HG03442 (cell line): ENCODE measurements around the gene MAP2K7.
A peak's percentile ranks its signal among the peaks of the same experiment; 100 is the strongest.
"Not testable (repeated sequence)": the region's sequence is repeated elsewhere in the genome, so short reads cannot be mapped to it uniquely, and the experiment has no call there.

Experiments
- ATAC-seq: cut with Tn5 transposase; IDR thresholded peaks from one replicate; pipeline ENCODE4 v1.9.1; 2021; ENCODE audit warnings: mild to moderate bottlenecking, moderate library complexity; ENCODE audit not compliant: unreplicated experiment

The MAP2K7 gene

DNA sequence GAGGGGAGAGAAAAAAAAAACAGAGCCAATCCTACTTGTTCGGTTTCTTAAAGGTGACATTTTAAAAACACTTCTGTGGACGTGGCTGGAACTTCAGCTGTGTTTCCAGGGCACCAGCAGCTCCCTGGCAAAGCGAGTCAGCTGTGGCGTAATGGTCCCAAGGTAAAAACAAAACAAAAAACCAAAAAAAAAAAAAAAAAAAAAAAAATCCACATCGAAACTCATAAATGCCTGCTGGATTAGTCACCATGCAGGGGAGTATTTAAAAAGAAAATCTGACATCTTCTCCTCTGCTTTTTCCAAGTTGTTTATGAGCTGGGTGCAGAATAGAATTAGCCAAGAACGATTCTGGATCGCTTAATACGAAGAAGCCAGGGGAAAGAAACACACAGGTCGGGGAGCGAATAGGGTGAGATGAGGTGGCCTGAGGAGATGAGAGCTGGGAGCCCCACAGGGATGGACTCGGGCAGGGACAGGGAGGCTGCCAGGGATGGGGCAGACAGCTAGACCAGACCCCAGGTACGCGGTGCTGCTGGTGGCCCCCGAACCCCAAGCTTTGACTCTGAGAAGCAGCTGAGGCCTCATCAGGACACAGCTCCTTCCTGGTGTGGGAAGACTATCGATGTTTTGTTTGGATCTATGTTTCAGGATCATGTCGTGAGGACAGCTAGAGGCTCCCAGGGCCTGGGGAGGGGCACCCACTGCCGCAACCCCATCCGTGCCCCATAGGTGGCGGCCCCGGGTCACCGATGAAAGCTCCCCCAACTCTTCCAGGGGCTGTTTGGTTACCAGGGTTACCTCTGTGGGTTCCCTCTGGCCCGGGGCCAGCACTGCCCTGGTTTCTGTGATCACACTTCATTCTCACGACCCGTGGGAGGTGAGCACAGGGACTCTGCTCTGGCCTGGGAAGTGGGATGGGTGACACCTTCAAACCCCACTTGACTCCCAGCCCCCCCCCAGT is 25.3 kb downstream of the MAP2K7 start:
- ATAC-seq, result no peak

DNA sequence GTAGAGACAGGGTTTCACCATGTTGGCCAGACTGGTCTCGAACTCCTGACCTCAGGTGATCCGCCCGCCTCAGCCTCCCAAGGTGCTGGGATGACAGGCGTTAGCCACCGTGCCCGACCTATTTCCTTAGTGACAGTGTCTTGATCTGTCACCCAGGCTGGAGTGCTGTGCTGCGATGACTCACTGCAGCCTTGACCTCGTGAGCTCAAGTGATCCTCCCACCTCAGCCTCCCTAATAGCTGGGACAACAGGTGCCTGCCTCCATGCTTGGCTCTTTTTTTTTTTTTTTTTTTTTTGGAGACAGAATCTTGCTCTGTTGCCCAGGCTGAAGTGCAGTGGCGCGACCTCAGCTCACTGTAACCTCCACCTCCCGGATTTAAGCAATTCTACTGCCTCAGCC is 26.4 kb downstream of the MAP2K7 start:
- not testable (repeated sequence) for ATAC-seq

DNA sequence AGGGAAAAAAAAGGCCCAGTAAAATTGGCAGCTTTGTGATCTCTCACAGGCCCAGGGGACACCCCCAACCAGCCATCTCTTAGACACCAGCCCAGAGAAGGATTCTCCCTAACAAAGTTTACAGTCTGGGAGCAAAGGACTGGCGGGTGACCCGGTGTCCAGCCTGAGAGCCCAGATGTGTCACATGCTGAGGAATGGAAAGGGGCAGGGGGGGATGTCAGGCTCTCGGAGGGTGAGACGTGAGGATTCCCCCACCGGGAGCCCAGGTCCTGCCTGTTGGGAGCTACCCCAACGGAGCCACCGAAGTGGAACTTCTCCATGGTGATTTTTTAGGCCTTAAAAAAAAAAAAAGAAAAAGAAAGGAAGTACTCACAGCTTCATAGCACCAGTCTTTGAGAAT is 27.1 kb downstream of the MAP2K7 start:
- no peak for ATAC-seq

DNA sequence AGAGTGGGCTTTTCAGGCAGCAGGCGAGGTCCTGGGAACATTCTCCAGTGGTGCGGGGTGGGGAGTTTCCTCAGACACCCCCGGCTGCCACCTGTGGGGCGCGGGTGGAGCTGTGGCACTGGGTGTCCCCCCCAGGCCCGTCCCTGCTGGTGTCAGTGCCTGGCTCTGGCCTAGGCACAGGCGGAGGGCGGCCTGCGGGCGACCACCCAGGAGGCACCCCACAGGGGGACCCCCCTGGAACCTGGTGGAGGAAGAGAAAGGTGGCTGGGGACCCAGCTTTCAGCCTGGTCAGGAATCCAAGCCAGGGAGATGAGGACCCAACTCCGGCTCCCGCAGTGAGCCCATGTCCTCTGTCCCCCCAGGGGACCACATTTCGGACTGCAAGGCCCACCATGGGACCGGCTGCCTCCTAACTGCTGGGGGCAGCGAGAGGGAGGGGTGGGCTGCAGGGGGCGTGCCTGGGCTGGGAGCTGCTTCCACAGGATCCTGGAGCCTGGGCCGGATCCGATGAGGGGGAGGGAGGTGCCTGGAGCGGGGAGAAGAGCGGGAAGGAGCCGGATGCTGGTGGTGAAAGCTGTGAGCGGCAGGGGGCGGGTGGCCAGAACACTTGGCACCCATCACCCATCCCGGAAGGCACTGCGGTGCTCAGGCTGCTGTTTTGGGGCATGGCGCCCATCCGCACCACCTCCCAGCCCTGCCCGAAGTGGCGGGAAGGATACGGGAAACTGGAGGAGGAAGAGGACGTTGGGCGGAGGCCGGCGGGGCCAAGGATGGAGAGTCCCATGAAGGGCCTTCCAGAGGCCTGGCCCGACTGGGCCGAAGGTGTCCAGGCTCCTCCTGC is 27.8 kb downstream of the MAP2K7 start:
- no peak for ATAC-seq

DNA sequence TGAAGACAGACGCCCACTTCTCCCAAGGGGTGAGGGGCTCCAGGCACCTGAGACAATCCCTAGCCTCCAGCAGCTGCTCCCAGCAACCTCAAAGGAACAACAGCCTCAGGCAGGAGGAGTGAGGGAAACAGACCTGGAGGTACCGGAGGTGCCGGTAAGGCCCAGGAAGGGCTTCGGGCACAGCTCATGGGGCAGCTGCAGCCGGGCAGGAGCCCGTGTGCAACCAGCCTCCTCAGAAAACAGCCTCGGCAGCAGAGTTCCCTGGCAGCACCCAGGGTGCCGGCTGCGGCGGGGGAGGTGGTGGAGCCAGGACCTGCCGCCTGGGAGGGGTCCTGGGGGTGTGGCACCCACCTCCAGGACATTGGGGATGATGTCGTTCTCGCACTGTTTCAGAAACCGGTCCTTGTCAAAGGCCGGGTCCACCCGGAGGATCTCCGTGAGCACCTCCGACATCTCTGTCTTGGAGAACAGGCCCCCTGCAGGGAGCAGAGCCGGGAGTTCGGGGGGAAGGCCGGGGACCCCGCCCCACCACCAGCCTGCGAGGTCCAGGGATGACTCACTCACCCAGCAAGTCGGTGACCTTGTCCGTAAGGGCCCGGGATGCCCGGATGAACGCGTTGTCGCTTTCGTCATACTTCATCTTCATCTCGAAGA is 28.7 kb downstream of the MAP2K7 start:
- no peak for ATAC-seq

DNA sequence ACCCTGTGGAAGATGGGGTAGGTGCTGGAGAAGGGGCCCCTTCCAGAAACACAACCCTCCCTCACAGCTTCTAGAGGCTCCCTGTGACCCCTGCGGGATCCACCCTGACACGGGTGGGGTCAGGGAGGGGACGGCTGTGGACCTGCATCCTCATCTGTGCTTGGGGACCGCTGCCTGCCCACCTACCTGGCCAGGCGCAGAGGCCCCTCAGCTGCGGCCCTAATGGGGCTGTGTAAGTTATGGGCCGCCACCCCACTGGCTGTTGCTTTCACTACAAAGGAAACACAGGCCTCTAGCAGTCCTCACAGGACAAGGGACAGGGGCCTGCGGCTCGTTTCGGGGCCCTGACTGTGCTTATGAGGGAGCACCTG is 29.2 kb downstream of the MAP2K7 start:
- ATAC-seq, result no peak

DNA sequence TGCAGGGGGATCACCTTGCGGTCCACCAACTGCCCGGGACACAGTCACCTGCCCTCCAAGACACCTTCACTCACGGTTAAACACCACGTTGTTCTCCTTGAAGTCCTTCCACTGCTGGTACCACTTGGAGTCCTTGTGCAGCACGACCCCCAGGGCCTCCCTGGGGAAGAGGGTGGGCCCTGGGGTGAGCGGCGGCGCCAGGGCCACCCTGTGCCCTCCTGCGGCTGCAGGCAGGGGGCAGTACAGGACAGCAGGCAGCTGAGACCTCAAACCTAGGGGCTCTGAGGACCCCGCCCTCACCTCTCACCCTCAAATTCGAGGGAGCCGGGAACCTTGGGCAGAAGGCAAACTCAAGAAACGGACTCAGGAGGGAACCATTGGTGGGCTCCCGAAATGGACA is 29.7 kb downstream of the MAP2K7 start:
- no peak for ATAC-seq

DNA sequence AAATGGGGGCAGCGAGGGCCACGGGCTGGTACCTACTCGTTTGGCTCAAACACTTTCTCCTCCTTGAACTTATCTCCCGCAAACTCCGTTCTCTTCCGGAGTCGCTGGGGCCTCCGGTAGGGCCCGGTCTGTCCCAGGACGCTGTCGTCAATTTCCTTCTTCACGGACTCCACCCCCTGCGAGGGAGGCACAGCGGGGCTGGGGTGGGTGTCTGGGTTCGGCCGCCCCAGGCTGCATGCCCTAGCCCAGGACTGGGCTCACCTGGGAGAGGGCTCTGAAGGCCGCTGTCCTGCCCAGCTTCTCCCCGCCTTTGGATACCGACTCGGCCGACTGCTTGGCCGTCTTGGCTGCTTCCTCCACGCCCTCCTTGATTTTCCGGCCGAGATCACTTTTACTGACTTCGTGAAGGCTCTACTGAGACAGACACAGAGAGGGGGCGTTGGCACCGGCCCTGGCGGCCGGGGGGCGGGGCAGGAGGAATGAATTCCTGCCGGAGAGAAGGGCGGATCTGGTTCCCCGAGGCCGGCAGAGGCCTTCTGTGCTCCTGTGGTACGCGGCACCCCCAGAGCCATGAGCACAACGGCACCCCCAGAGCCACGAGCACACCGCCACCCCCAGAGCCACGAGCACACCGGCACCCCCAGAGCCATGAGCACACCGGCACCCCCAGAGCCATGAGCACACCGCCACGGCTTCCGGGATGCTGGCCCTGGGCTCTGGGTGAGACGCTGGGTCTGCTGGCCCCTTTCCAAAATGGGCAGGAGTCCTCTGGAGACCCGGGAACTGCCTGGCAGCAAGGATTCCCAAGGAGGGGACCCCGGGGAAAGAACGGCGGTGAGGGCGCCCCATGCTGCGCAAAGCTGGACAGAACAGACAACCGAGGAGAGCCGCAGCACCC is 30.4 kb downstream of the MAP2K7 start:
- no peak for ATAC-seq

DNA sequence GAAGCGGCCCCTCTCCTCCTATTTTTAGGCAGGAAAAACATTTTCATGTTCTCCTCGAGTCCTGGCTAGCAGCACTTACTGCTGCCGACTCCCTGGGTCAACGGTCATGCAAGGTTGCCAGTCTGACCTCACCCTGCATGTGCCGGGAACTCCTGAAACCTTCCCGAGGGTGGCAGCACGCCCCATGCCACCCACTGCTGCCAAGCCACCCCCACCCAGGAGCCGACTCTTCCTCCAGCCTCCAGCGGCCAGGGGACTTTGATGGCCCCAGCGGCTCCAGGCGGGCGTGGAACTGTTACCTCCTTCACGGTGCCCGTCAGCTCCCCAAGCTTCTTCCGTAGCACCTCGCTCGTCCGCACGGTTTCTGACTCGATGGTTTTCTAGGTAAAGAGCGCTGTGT is 31.1 kb downstream of the MAP2K7 start:
- ATAC-seq, result no peak

DNA sequence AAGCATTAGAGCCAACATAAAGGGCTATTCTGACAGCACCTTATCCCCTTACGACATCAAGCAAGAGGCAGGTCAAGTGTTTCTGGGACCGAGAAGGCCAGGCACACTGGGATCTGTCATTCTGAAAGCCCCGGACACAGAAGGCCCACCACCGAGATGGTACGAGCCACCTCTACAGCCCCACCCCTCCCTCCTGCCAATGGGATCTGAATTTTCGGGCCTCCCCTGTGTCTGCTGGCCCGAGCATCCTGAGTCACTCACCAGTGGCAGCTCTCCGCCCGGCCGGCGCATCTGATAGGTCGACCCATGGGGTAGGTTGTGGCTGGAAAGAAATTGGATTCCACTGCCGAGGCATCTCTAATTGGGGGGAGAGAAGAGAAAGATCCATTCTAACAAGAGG is 37.2 kb downstream of the MAP2K7 start:
- no peak for ATAC-seq

DNA sequence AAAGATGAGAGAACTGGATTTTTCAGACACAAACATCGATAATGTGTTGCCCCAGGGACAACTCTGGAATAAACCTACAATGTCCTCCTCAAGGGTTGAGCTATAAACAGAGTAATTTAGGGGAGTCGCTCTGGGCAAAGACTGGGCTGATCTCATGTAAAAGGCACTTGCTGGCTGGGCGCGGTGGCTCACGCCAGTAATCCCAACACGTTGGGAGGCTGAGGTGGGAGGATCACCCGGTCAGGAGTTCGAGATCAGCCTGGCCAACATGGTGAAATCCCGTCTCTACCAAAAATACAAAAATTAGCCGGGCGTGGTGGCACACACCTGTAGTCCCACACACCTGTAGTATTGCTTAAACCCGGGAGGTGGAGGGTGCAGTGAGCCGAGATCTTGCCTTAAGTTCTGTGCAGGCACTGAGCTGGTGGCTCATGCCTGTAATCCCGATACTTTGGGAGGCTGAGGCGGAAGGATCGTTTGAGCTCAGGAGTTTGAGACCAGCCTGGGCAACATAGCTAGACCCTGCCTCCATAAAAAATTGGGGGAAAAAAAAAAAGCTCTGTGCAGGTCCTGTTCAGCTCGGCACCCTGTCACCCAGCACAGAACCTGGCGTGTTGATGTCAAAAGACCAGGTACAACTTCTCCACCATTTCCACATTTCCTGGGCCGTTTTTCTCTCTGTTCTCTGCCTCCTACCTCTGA is 38.4 kb downstream of the MAP2K7 start:
- ATAC-seq, result no peak

DNA sequence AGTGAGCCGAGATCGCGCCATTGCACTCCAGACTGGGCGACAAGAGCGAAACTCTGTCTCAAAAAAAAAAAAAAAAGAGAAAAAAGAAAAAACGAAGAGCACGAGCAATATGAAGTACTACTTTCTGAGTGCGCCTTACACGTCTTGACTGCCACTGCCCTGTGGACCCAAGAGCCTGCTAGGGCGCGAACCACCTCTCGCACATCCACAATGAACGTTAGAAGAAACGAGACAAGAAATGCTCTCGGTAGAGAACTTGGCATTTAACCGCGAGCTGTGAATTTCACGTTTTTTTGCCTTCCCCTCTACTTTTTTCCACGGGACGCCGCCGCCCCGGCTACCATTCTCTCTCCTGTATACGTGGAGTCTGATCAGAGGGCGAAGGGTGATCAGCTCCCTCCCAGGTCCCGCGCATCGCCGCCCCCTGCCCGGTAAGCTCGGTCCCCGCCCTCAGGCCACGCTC is 39.3 kb downstream of the MAP2K7 start:
- ATAC-seq, result no peak

DNA sequence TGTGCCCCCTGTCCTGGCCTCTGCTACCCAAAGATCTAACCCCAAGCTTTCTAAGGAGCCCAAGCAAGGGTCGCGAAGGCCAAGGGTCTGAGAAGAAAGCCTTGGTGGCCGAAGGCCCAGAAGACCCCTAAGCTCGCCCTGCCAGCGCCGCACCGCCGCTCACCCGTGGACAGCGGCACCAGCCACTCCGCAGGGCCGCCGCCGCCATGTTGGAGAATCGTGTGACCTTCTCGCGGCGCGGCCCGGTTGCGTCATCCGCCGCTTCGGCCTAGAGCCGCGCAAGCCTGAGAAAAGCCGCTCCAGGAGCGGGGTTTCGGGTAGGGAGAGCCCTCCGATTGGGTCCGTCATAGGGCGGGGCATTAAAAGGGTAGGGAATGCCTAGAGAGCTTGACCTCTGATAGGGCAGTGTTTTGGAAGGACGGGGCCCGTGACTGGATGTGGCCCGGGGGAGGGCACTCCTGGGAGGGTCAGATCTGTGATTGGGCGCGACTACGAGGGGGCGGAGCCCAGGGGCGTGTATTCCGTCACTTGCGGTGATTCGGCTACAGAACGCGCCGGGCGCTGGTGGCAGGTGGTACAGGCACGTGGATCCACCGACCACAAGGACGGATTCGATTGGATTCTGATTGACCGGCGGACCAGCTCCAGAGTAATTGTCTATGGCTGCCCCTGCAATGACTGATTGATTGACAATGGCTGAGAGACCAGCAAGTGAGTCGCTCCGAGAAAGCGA is 39.9 kb downstream of the MAP2K7 start, which contains the start of gene TIMM44:
TSS of gene TIMM44 (minus strand) at position 223 of the 733 bp plus-strand sequence. CDS start at position 208, 15 bp downstream.
- peak; percentile 96 for ATAC-seq

DNA sequence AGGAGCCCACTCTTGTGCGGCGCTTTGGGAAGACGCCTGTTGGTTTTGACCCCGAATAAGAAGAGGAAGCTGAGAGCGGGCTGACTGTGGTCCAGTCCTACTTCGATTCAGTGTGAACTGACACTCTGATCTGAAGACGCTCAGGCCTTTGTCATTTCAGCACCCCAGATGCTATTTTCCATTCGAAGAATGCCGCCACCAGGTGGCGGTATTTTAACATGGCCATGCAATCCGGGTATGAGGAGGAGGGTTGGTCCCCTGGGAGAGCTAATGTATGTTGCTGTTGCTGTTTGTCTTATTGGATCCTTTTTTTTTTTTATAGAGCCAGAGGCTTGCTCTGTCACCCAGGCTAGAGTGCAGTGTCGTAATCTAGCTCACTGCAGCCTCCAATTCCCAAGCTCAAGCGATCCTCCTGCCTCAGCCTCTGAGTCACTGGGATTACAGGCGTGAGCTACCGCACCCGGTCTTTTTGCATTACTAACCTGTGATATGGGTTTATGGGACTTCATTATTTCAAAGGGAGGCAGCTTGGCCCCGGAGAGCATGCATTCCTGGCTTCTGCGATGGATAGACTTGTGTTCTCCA is 40.6 kb downstream of the MAP2K7 start:
- ATAC-seq, result peak; percentile 17

DNA sequence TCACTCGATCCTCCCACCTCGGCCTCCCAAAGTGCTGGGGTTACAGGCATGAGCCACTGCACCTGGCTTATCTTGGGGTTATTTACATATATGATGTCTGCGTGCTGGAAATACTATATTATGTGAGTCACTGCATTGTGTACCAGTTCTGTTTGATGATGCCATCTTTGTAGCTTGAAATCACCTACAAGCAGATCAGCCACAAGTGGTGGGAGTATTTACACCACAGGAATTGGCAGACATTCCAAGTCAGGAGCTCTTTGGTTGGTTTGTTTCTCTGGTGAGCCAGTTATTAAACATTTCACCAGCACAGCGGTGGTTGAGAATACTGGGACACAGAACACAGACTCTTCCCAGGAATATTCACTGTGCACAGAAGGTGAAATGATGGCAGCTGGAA is 44.3 kb downstream of the MAP2K7 start:
- ATAC-seq, result no peak

DNA sequence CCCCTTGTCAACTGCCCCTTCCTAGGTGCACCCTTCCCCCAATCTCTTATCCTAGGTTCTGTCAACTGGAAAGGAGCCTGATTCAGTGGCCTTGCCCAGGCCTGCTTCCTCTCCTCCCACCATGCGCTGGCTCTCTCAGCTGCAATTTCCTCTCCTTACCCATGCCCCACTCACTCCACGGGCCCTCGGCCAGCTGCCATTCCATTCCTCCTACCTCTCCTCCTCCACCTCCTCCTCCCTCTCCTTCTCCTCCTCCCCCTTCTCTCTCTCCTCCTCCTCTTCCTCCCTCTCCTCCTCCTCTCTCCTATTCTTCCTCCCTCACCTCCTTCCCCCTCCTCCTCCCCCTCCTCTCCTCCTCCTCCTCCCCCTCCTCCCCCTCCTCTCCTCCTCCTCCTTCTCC is 49.4 kb downstream of the MAP2K7 start:
- no peak for ATAC-seq

DNA sequence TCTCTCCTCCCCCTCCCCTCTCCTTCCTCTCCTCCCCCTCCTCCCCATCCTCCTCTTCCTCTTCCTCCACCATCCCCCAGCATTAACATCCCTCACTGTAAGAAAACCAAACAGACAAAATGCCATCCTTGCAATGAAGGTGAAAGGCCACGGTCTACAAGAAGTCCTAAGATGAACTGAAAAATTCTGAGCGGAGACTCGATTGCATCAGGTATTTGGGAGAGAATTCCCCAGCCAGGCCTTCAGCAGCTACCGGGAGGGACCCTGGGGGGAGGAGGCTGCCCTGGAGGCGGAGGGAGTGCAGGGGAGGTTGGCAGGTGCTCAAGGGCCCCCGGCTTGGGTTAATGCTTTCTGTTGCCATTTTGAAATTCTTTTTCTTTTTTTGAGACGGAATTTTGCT is 49.9 kb downstream of the MAP2K7 start:
- ATAC-seq, result no peak

DNA sequence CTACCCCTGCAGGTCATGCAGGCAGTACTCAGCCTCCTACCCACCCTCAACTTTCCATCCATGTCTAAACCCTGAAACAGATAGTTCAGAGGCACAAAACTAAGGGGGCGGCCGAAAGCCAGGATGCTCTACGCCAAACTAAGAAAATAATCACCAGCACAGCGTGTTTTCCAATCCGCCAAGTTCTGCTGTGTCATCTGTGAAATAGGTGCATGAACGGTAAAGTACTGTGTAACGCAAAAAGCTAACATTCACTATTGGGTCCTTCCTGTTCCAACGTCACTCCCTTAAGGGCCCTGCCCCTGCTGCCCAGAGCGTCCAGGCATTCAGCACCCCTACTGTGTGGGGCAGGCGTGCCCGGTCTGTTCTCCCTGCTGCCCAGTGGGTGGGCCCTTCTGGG is 52.0 kb downstream of the MAP2K7 start:
- ATAC-seq, result no peak

DNA sequence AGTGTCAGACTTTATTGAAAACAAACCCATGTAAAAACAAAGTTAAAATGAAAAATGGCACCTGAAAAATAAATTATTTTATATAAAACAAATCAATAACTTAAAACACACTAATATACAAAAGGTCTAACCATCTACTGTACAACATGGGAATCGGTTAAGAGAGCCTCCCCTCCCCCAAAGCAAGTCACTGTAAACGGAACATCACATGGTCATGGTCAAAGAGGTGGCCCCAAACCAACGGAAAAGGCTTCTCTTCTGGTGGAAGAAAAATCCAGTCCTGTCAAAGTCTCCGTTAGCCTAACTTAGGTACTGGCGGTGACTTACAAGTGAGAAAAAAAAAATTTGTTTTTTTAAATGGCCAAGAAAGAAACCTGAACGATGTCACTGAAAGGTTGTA is 55.5 kb downstream of the MAP2K7 start:
- ATAC-seq, result no peak
